ENCODE data around the gene AGPAT4. TPM values are rescaled to one million over a fixed set of nuclear protein-coding genes. Genes with fewer than 3 reads are reported as not detected.

AGPAT4 gene
- total and polyA plus RNA-seq, 2 of the 4 experiments (the other 2 are of a cell fraction) = 3.6 to 3.8 TPM

DNA sequence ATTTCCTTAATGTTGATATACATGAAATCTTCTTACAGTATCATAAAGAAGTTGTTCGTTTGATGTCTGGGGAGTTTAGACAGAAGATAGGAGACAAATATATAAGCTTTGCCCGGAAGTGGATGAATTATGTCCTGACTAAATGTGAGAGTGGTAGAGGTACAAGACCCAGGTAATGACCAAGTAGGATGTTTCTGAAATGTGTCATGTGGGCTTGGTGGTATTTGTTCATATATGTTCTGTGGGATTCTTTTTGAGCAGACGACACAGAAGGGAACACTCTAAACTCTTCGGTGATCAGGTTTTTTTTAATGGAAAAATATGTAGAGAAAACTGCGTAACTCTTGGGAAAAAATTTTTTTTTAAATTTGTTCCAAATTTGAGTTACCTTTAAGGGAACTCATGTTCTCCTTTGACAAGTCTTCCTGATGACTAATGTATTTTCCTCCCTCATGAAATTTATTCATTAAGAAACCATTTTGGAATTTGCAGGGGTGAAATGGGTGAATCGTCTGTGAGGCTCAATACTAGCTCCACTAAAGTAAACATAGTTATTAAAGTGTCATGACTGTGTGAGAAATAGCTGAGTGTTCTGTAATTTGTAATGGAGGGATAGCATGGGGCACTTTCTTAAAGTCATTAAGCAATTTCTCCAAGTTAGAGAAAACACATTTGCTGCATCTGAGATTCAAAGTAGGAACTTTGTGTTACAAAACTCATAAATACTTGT is 181.7 kb downstream of the AGPAT4 start:
- H4K91ac ChIP-seq (ENCODE audit: insufficient read depth, low read depth, low read length) = no peak overlapping the region
- no peak for TF ChIP-seq NFE2L2 (IDR thresholded peaks at IDR 0.05; ENCODE audit: low read depth, low read length)
- TF ChIP-seq CHD1 (IDR thresholded peaks at IDR 0.05; ENCODE audit: low read depth, low read length) = no peak
- TF ChIP-seq CEBPB (IDR thresholded peaks at IDR 0.05; ENCODE audit: low read depth, low read length) = no peak
- TF ChIP-seq MAZ (IDR thresholded peaks at IDR 0.05; ENCODE audit: borderline replicate concordance, low read depth, low read length) = no peak
- no peak for TF ChIP-seq ELK1 (IDR thresholded peaks at IDR 0.05; ENCODE audit: borderline replicate concordance, low read depth, low read length)
- TF ChIP-seq RCOR1 (IDR thresholded peaks at IDR 0.05; ENCODE audit: insufficient replicate concordance, low read length) = no peak
- TF ChIP-seq MXI1 (IDR thresholded peaks at IDR 0.05; ENCODE audit: borderline replicate concordance, low read depth, low read length) = no peak
- no peak for TF ChIP-seq MAFK (IDR thresholded peaks at IDR 0.05; ENCODE audit: low read depth, low read length)
- no peak for TF ChIP-seq USF2 (IDR thresholded peaks at IDR 0.05; ENCODE audit: low read depth, low read length)
- no peak for TF ChIP-seq CTCF (conservative IDR thresholded peaks at IDR 0.05; ENCODE audit: low read depth, low read length)
- TF ChIP-seq SMC3 (IDR thresholded peaks at IDR 0.05; ENCODE audit: low read depth, low read length) = no peak
- TF ChIP-seq FOS (IDR thresholded peaks at IDR 0.05; ENCODE audit: low read depth, low read length) = no peak
- no peak for TF ChIP-seq BHLHE40 (IDR thresholded peaks at IDR 0.05; ENCODE audit: low read depth, low read length)
- no peak for TF ChIP-seq POLR2A (IDR thresholded peaks at IDR 0.05; ENCODE audit: low read depth, low read length)
- no peak for TF ChIP-seq RAD21 (IDR thresholded peaks at IDR 0.05; ENCODE audit: low read length)
- no peak for TF ChIP-seq RFX5 (IDR thresholded peaks at IDR 0.05; ENCODE audit: low read depth, low read length)
- no TSS peak for BruUV-seq (replicated peaks)
- in situ Hi-C loops (cut with MboI; ENCODE audit: low sequenced_read_pairs) = no loop called here
- no peaks in the 10 kb centered on the region for H3K9me3 ChIP-seq (ENCODE audit: control insufficient read depth, insufficient read depth, low read length)
- H2AK5ac ChIP-seq (ENCODE audit: low read depth, low read length) = no peak overlapping the region
- ChIA-PET CTCF (interaction anchor here (0.9 kb wide), 1 partner anchor 19 kb away, joined by 3 read pairs; no protein-coding TSS in a partner anchor), POLR2A (ENCODE audit: unreplicated experiment) (no interaction called here)
- H3K4me1 ChIP-seq (ENCODE audit: control insufficient read depth, insufficient read depth, low read length) = no peaks in the 10 kb centered on the region
- no peak overlapping the region for H3K23ac ChIP-seq (ENCODE audit: low read depth, low read length)
- H4K8ac ChIP-seq (ENCODE audit: low read depth in 2 of 2, low read length in 2 of 2) = no peak overlapping the region
- no peak overlapping the region for H2BK20ac ChIP-seq (ENCODE audit: low read depth, low read length)
- H3K27me3 ChIP-seq (ENCODE audit: control insufficient read depth, insufficient read depth, low read length) = no peaks in the 10 kb centered on the region
- no peak overlapping the region for H3K9ac ChIP-seq (ENCODE audit: low read depth, low read length)
- H3K56ac ChIP-seq (ENCODE audit: extremely low read depth, insufficient read depth, low read length) = no peak overlapping the region
- H2AK9ac ChIP-seq (replicated peaks; ENCODE audit: low read depth, low read length, poor library complexity) = no peak overlapping the region
- peaks cover 25% of the 10 kb centered on the region for H3K36me3 ChIP-seq (ENCODE audit: control insufficient read depth, insufficient read depth, low read length)
- H4K5ac ChIP-seq (ENCODE audit: low read depth, low read length) = no peak overlapping the region
- peaks cover 11% of the 10 kb centered on the region for H3K9me1 ChIP-seq (ENCODE audit: insufficient read depth, low read length)
- DNase-seq = peak; percentile 18
- dilution Hi-C loops (cut with HindIII; ENCODE audit: low sequenced_read_pairs, unreplicated experiment) = no loop called here
- no peak overlapping the region for H3K4me2 ChIP-seq (ENCODE audit: low read depth, low read length)
- H2BK5ac ChIP-seq (ENCODE audit: low read depth, low read length, poor library complexity, severe bottlenecking) = no peak overlapping the region
- no peaks in the 10 kb centered on the region for H3K79me1 ChIP-seq (ENCODE audit: low read depth in 1 of 2, low read length in 2 of 2)
- no peaks in the 10 kb centered on the region for H4K20me1 ChIP-seq (ENCODE audit: insufficient read depth, low read length)
- no peak overlapping the region for H3K14ac ChIP-seq (replicated peaks; ENCODE audit: low read depth, low read length)
- no peak overlapping the region for H2AFZ ChIP-seq (replicated peaks; ENCODE audit: low read length, poor library complexity)
- 90% methylated on average over 2 of the region's 6 CpGs; no CpG with 5 or more reads in 1 of the 2 experiments for WGBS, 2 experiments (ENCODE audit: extremely low coverage in 2 of 2, insufficient read length in 1 of 2)
- H3K4me3 ChIP-seq (ENCODE audit: insufficient read depth, low read depth, low read length) = no peak overlapping the region
- ATAC-seq (ENCODE audit: low read depth) = no peak; the same call in 1 of the 2 replicates
- intact Hi-C loops (cut with micrococcal nuclease) = no loop called here
- H3K27ac ChIP-seq (ENCODE audit: insufficient read depth, low read length) = no peak overlapping the region
- no peak overlapping the region for H2BK120ac ChIP-seq (ENCODE audit: low read depth, low read length)
- no peak overlapping the region for H3K18ac ChIP-seq (ENCODE audit: low read depth, low read length)
- H3K4ac ChIP-seq (ENCODE audit: low read depth, low read length) = no peak overlapping the region
- H2BK15ac ChIP-seq (ENCODE audit: low read depth, low read length) = no peak overlapping the region
